Calu3 (cell line): ENCODE results near the gene SART3. TPM values are rescaled to one million over a fixed set of nuclear protein-coding genes. Genes with fewer than 3 reads are reported as not detected.

Experiments used
- BruUV-seq: library from RNA; stranded (reverse); fragments of 400-500 nt; replicated peaks from 2 replicates; lab custom pipeline; 2021; lab: Mats Ljungman, UMichigan
- CTCF ChIA-PET: fragments of 300-600 bp; sonication (Branson Sonifier 250); formaldehyde crosslinking; loops from one replicate; lab custom pipeline; 2022; ENCODE audit warnings: antibody characterized with exemption; lab: Charles Lee
- DNase-seq: peaks from one replicate; pipeline ENCODE4 v3.0.0; 2022
- H3K27ac Mint-ChIP-seq: one replicate; pipeline ENCODE4 v1.8.0; 2022; ENCODE audit warnings: mixed read lengths; ENCODE audit not compliant: unreplicated experiment
- H3K27me3 Mint-ChIP-seq: one replicate; pipeline ENCODE4 v1.8.0; 2022; ENCODE audit warnings: mixed read lengths; ENCODE audit not compliant: unreplicated experiment
- H3K36me3 Mint-ChIP-seq: one replicate; pipeline ENCODE4 v1.8.0; 2022; ENCODE audit warnings: mild to moderate bottlenecking, moderate library complexity, mixed read lengths; ENCODE audit not compliant: insufficient read depth, unreplicated experiment
- H3K4me1 Mint-ChIP-seq: one replicate; pipeline ENCODE4 v1.8.0; 2022; ENCODE audit warnings: mild to moderate bottlenecking, low read depth, mixed read lengths; ENCODE audit not compliant: unreplicated experiment
- H3K4me3 Mint-ChIP-seq: one replicate; pipeline ENCODE4 v1.8.0; 2022; ENCODE audit warnings: mild to moderate bottlenecking, low read depth, moderate library complexity, mixed read lengths; ENCODE audit not compliant: unreplicated experiment
- H3K9me3 Mint-ChIP-seq: one replicate; pipeline ENCODE4 v1.8.0; 2022; ENCODE audit warnings: low read depth, mixed read lengths; ENCODE audit not compliant: unreplicated experiment
- CTCF ChIP-seq: fragments of 200-600 bp; IDR thresholded peaks from one replicate; pipeline ENCODE4 v1.8.0; 2022; ENCODE audit warnings: antibody characterized with exemption; ENCODE audit not compliant: unreplicated experiment
- intact Hi-C: fragments of 100-400 bp; cut with micrococcal nuclease; formaldehyde crosslinking; loops from one replicate; pipeline ENCODE4 v1.10.0; 2022; ENCODE audit not compliant: unreplicated experiment
- total RNA-seq: library from RNA; stranded (reverse); gene quantifications from 2 replicates; pipeline ENCODE4 v1.2.3, GENCODE V29; 2022

SART3 gene
- total RNA-seq, 1 experiment from 2014 or later: 91.7 TPM

- Mint-ChIP-seq H3K4me1 (peaks cover 18% of the 10 kb centered on the region), H3K27ac (no peak overlapping the region), H3K4me3 (no peak overlapping the region), H3K27me3 (no peaks in the 10 kb centered on the region), H3K36me3 (peaks cover 85% of the 10 kb centered on the region), H3K9me3 (no peaks in the 10 kb centered on the region)
- CTCF ChIA-PET: interaction anchor here (0.5 kb wide), 1 partner anchor 271 kb away, joined by 5 read pairs; no protein-coding TSS in a partner anchor
- no peak for TF ChIP-seq CTCF
- no TSS peak for BruUV-seq
- intact Hi-C loops: loop anchor here (10.0 kb wide), 2 partner anchors 214 to 834 kb away; partner anchors contain the start of gene PWP1
- no peak for DNase-seq
Observed at GRCh38 chr12:108518716-108519496, 42.1 kb downstream of the SART3 start.

GRCh38 chr12:108518101-108518715 is 42.8 kb downstream of the SART3 start:
- intact Hi-C loops: loop anchor here (10.0 kb wide), 2 partner anchors 213 to 833 kb away; partner anchors contain the start of gene PWP1
- peaks cover 6% of the 10 kb centered on the region for H3K27me3 Mint-ChIP-seq
- peaks cover 20% of the 10 kb centered on the region for H3K4me1 Mint-ChIP-seq
- H3K36me3 Mint-ChIP-seq: peaks cover 85% of the 10 kb centered on the region
- CTCF ChIA-PET: interaction anchor here (0.5 kb wide), 1 partner anchor 272 kb away, joined by 5 read pairs; no protein-coding TSS in a partner anchor
- BruUV-seq: no TSS peak
- no peak overlapping the region for H3K4me3 Mint-ChIP-seq
- no peaks in the 10 kb centered on the region for H3K9me3 Mint-ChIP-seq
- no peak overlapping the region for H3K27ac Mint-ChIP-seq
- no peak for TF ChIP-seq CTCF
- DNase-seq: no peak

GRCh38 chr12:108517288-108518100 is 43.5 kb downstream of the SART3 start:
- no peak overlapping the region for H3K27ac Mint-ChIP-seq
- intact Hi-C loops: loop anchor here (10.0 kb wide), 2 partner anchors 213 to 833 kb away; partner anchors contain the start of gene PWP1
- H3K4me1 Mint-ChIP-seq: peaks cover 20% of the 10 kb centered on the region
- DNase-seq: no peak
- CTCF ChIA-PET: interaction anchor here (0.6 kb wide), 1 partner anchor 49 kb away, joined by 3 read pairs; no protein-coding TSS in a partner anchor
- BruUV-seq: no TSS peak
- H3K36me3 Mint-ChIP-seq: peaks cover 88% of the 10 kb centered on the region
- H3K4me3 Mint-ChIP-seq: peak overlapping the region; percentile 96
- peaks cover 13% of the 10 kb centered on the region for H3K27me3 Mint-ChIP-seq
- H3K9me3 Mint-ChIP-seq: no peaks in the 10 kb centered on the region
- no peak for TF ChIP-seq CTCF
